Central memory CD8-positive, alpha-beta T cell (primary cell): ENCODE data around the gene BMP2.
A peak's percentile ranks its signal among the peaks of the same experiment; 100 is the strongest.

Experiments
- ATAC-seq: fragments of 150-1000 bp; cut with Tn5 transposase; replicated peaks from 2 replicates; pipeline ENCODE4 v1.10.0; 2022; ENCODE audit warnings: mild to moderate bottlenecking, moderate FRiP score, moderate number of reproducible peaks; ENCODE audit not compliant: poor library complexity, severe bottlenecking; ENCODE audit errors: extremely low read depth
- DNase-seq, 2 donors: peaks; one replicate each; pipeline ENCODE4 v3.0.0; 2021; ENCODE audit warnings: low spot score in 2 of 2
- H3K27ac Mint-ChIP-seq: one replicate; pipeline ENCODE4 v1.8.0; 2022; ENCODE audit warnings: low read depth, mild to moderate bottlenecking, moderate library complexity, mixed read lengths
- H3K27me3 Mint-ChIP-seq: one replicate; pipeline ENCODE4 v1.8.0; 2022; ENCODE audit warnings: mixed read lengths
- H3K36me3 Mint-ChIP-seq: one replicate; pipeline ENCODE4 v1.8.0; 2022; ENCODE audit warnings: mild to moderate bottlenecking, moderate library complexity, mixed read lengths; ENCODE audit not compliant: insufficient read depth
- H3K4me1 Mint-ChIP-seq: one replicate; pipeline ENCODE4 v1.8.0; 2022; ENCODE audit warnings: mixed read lengths
- H3K4me3 Mint-ChIP-seq: one replicate; pipeline ENCODE4 v1.8.0; 2022; ENCODE audit warnings: mild to moderate bottlenecking, moderate library complexity, mixed read lengths
- H3K9me3 Mint-ChIP-seq: one replicate; pipeline ENCODE4 v1.8.0; 2022; ENCODE audit warnings: mixed read lengths

The BMP2 gene

DNA sequence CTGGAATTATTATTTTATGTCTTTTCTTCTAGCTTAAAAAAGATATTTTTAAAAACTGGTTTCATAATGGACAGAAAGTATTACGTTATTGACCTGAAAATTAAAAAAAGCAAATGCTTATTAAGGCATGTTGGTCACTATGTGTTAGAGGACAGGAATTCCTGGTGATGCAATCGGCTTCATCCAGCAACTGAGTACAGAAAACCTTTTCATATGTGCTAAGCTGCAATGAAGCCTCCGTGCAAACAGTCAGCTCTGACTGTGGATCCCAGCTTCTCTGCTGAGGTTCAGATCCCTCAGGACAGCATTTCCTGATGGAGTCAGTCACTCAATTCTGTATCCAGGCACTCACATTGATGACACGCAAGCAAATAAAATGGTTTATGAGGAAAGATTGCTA, 22.7 kb upstream of the BMP2 start:
- no peak overlapping the region for H3K4me3 Mint-ChIP-seq
- H3K36me3 Mint-ChIP-seq, result peaks cover 3% of the 10 kb centered on the region
- no peak for ATAC-seq

DNA sequence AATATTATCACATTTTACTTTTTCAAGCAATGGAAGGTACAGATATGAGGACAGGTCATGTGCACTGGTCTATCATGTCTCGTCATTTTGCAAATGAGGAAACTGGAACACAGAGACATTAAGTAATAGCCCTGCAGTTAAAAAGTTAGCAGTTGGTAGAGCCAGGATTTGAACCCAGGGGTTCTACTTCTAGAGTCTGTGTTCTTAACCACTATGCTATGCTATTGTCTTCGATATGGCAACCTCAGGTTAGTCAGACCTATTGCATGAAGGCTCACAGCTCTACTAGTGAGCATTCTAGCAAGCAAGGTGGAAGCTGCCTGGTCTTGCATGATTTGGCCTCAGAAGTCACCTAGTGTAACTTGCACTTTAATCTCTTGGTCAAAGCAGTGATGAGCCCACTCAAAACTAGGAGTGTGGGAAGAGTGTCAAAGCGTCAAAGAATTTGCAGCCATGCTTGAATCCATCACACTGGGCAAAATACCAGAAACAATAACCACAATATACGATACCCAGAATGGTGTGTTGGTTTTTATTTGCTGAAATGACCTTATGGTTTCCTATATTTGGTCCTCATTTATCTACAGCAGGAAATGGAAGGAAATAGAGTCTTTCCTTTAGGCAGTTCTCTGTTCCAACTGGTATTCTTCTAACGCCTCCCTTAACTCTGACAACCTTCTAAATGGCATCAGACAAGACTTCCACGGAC, 20.4 kb upstream of the BMP2 start:
- Mint-ChIP-seq H3K4me3 (no peak overlapping the region), H3K9me3 (no peaks in the 10 kb centered on the region), H3K27me3 (no peaks in the 10 kb centered on the region), H3K4me1 (no peaks in the 10 kb centered on the region), H3K36me3 (no peaks in the 10 kb centered on the region), H3K27ac (no peak overlapping the region)
- no peak for DNase-seq
- ATAC-seq, result no peak

More for the DNA sequence above, 22.7 kb upstream of the BMP2 start:
- Mint-ChIP-seq H3K4me1 (no peaks in the 10 kb centered on the region), H3K9me3 (peaks cover 7% of the 10 kb centered on the region), H3K27me3 (no peaks in the 10 kb centered on the region), H3K27ac (no peak overlapping the region)
- no peak for DNase-seq

DNA sequence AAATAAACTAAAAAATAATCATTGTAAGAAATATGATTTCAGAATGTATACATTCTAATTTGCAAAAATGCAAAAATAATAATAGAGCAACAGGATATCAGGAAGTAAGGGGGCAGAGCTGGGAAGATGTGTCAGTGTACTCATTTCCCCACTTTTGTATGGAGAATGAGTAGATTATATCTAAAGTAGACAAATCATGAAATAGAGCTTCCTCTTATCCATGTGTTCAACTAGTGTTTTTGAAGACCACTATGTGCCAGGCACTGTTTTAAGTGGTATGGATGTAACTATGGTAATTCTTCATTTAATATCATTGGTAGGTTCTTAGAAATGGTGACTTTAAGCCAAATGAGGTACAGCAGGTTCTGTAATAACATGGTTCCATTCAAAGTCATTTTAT, 17.0 kb upstream of the BMP2 start:
- H3K9me3 Mint-ChIP-seq, result peaks cover 11% of the 10 kb centered on the region
- no peaks in the 10 kb centered on the region for H3K4me1 Mint-ChIP-seq
- H3K27me3 Mint-ChIP-seq, result no peaks in the 10 kb centered on the region

DNA sequence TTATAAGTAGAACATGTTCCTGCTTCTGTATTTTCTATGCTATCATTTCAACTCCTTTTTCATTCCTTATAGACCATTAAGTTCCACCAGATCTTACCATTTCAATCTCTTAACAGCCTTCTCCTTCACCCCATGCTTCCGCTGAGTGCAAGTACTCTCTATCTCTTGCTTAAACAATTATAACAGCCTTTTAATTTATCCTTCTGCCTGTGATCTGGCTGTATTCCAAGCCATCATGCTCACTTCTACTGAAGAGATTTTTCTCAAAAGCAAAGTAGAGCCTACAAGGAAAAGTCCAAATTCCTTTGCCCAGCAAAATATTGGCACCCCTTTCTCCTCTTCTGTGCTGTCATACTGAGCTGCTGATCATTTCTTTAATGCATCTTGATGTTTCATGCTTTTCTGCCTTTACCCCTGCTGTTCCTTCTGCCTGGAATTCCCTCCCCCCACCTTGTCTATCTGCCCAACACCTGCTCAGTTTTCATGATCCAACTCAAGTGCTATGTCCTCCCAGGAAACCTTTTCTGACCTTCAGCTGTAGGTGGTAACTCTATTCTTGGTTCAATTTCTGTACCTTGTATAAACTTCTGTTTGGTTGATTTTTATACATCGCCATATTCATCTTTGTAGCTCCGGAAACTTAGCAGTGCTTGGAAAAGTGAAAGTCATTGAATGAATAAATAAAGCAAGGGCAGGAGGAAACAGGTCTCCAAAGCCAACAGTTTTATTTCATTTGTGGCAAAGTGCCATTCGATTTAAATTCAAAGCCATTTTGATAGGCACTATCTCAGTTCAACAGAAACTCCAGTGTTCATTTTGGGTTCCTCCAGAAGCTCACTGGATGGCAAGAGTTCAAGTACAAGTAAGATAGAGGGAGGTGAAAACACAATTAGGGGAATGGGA, 10.5 kb upstream of the BMP2 start:
- peaks cover 25% of the 10 kb centered on the region for H3K9me3 Mint-ChIP-seq
- no peaks in the 10 kb centered on the region for H3K36me3 Mint-ChIP-seq
- H3K27ac Mint-ChIP-seq, result no peak overlapping the region
- no peak for DNase-seq
- H3K27me3 Mint-ChIP-seq, result no peaks in the 10 kb centered on the region
- ATAC-seq, result no peak
- no peak overlapping the region for H3K4me3 Mint-ChIP-seq
- H3K4me1 Mint-ChIP-seq, result no peaks in the 10 kb centered on the region

More for the DNA sequence above, 17.0 kb upstream of the BMP2 start:
- ATAC-seq (no peak), DNase-seq (no peak)
- Mint-ChIP-seq H3K4me3 (no peak overlapping the region), H3K36me3 (no peaks in the 10 kb centered on the region), H3K27ac (no peak overlapping the region)

DNA sequence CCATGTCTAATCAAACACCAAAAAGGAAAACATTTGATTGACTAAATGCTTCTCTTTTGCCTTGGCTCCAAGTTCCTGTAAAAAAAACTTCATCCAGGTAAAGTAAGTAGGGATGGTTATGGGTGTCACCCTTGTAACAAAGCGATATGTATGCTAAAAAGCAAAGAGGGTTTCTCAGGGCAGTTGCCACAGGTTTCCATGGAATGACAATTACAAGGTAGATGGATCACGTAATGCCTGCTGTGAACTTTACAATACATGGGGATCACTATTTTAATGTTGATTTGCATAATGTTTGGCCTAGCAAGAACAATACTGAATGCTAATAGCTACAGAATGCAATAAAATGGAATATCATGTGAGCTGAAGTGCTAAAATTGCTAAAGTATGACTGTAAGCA, 2.9 kb upstream of the BMP2 start:
- DNase-seq (no peak), ATAC-seq (no peak)
- peaks cover 2% of the 10 kb centered on the region for H3K36me3 Mint-ChIP-seq
- H3K27ac Mint-ChIP-seq, result no peak overlapping the region
- no peaks in the 10 kb centered on the region for H3K4me1 Mint-ChIP-seq
- H3K27me3 Mint-ChIP-seq, result peaks cover 8% of the 10 kb centered on the region
- H3K4me3 Mint-ChIP-seq, result no peak overlapping the region
- H3K9me3 Mint-ChIP-seq, result no peaks in the 10 kb centered on the region

DNA sequence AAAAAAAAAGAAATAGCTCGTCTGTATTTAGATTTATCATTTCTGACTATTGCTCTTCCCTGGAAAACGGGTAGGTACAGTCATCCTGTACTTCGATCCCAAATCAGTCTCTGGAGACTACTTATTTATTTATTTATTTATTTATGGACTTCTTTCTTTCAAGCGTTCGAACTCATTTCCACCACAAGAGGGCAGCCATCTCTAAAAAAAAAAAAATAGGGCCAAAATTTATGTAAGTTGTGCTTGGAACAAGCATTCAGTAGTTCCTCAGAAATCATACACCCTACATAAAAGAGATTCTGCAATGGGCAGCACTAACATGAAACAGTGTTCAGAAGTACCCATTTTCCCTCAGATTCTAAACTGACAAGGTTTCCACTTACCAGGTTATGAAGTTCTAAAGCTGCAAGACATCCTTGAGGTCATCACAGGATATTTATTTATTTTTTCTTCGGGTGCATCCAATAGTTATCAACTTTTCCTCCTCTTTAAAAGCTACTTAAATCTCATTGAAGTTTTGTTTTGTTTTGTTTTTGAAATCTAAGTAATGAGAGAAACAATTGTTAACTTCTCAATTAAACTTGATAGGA, 1.9 kb upstream of the BMP2 start:
- Mint-ChIP-seq H3K4me3 (no peak overlapping the region), H3K4me1 (no peaks in the 10 kb centered on the region), H3K27me3 (peaks cover 16% of the 10 kb centered on the region), H3K9me3 (no peaks in the 10 kb centered on the region), H3K27ac (no peak overlapping the region), H3K36me3 (peaks cover 2% of the 10 kb centered on the region)
- ATAC-seq (no peak), DNase-seq (no peak)

DNA sequence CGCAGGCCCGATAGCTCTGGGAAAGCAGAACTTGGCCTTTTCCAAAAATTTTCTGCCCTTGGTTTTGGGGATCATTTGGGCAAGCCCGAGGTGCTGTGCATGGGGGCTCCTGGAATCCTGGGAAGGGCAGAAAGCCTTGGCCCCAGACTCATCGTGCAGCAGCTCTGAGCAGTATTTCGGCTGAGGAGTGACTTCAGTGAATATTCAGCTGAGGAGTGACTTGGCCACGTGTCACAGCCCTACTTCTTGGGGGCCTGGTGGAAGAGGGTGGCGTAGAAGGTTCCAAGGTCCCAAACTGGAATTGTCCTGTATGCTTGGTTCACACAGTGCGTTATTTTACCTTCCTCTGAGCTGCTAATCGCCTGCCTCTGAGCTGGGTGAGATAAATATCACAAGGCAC, 1.1 kb upstream of the BMP2 start:
- DNase-seq (no peak), ATAC-seq (no peak)
- no peaks in the 10 kb centered on the region for H3K9me3 Mint-ChIP-seq
- H3K36me3 Mint-ChIP-seq, result peaks cover 2% of the 10 kb centered on the region
- H3K27ac Mint-ChIP-seq, result no peak overlapping the region
- no peak overlapping the region for H3K4me3 Mint-ChIP-seq
- H3K4me1 Mint-ChIP-seq, result no peaks in the 10 kb centered on the region
- H3K27me3 Mint-ChIP-seq, result peaks cover 24% of the 10 kb centered on the region

DNA sequence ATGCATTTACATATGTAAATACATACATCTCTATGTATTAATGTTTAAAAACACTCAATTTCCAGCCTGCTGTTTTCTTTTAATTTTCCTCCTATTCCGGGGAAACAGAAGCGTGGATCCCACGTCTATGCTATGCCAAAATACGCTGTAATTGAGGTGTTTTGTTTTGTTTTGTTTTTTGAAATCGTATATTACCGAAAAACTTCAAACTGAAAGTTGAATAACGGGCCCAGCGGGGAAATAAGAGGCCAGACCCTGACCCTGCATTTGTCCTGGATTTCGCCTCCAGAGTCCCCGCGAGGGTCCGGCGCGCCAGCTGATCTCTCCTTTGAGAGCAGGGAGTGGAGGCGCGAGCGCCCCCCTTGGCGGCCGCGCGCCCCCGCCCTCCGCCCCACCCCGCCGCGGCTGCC, 355 bp upstream of the BMP2 start:
- ATAC-seq, result no peak
- no peaks in the 10 kb centered on the region for H3K9me3 Mint-ChIP-seq
- H3K27me3 Mint-ChIP-seq, result peaks cover 24% of the 10 kb centered on the region
- peaks cover 2% of the 10 kb centered on the region for H3K36me3 Mint-ChIP-seq
- no peaks in the 10 kb centered on the region for H3K4me1 Mint-ChIP-seq
- DNase-seq, result no peak
- no peak overlapping the region for H3K4me3 Mint-ChIP-seq
- no peak overlapping the region for H3K27ac Mint-ChIP-seq

DNA sequence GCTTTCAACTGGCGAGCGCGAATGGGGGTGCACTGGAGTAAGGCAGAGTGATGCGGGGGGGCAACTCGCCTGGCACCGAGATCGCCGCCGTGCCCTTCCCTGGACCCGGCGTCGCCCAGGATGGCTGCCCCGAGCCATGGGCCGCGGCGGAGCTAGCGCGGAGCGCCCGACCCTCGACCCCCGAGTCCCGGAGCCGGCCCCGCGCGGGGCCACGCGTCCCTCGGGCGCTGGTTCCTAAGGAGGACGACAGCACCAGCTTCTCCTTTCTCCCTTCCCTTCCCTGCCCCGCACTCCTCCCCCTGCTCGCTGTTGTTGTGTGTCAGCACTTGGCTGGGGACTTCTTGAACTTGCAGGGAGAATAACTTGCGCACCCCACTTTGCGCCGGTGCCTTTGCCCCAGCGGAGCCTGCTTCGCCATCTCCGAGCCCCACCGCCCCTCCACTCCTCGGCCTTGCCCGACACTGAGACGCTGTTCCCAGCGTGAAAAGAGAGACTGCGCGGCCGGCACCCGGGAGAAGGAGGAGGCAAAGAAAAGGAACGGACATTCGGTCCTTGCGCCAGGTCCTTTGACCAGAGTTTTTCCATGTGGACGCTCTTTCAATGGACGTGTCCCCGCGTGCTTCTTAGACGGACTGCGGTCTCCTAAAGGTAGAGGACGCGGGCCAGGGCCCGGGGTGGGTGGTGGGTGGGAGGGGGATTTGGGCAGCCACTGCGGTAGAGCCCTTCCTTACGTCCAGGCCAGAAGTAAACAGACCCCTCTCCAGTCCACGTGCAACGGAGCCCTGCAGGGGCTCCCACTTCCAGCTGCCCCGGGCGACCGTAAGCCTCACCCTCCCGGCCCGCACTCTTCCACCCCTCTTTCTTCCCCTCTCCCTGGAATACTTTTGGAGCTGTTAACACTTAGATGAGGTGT, 998 bp downstream of the BMP2 start:
- H3K27ac Mint-ChIP-seq, result no peak overlapping the region
- H3K27me3 Mint-ChIP-seq, result peaks cover 24% of the 10 kb centered on the region
- H3K4me3 Mint-ChIP-seq, result peak overlapping the region; percentile 27
- no peaks in the 10 kb centered on the region for H3K9me3 Mint-ChIP-seq
- H3K4me1 Mint-ChIP-seq, result no peaks in the 10 kb centered on the region
- DNase-seq, result no peak
- no peak for ATAC-seq
- peaks cover 2% of the 10 kb centered on the region for H3K36me3 Mint-ChIP-seq

DNA sequence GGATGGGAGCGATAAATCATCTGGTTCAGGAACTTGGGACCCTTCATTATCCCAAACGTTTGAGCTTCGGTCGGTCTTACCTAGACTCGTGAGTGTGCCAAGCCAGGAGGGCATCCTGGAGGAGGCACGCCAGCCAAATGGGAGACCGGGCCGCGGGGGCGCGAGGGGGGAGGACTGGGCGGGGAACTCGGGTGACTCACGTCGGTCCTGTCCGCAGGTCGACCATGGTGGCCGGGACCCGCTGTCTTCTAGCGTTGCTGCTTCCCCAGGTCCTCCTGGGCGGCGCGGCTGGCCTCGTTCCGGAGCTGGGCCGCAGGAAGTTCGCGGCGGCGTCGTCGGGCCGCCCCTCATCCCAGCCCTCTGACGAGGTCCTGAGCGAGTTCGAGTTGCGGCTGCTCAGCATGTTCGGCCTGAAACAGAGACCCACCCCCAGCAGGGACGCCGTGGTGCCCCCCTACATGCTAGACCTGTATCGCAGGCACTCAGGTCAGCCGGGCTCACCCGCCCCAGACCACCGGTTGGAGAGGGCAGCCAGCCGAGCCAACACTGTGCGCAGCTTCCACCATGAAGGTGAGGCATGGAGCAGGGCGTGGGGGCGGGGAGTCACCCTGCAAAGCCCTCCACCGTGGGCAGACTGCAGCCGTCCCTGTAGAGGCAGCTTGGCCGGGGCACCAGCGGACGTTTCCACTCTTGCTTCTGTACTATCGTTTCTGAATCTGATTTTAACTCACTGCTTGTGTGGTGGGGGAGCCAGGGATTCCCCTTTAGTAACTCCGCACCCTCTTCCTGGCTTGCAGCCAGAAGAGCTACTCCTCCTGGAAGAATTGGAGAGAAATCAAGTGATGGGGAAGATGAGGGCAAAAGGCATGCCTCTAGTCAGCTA, 2.7 kb downstream of the BMP2 start:
- Mint-ChIP-seq H3K36me3 (peaks cover 2% of the 10 kb centered on the region), H3K27me3 (peaks cover 24% of the 10 kb centered on the region), H3K4me1 (no peaks in the 10 kb centered on the region), H3K4me3 (no peak overlapping the region), H3K27ac (no peak overlapping the region), H3K9me3 (no peaks in the 10 kb centered on the region)
- ATAC-seq, result no peak
- no peak for DNase-seq

DNA sequence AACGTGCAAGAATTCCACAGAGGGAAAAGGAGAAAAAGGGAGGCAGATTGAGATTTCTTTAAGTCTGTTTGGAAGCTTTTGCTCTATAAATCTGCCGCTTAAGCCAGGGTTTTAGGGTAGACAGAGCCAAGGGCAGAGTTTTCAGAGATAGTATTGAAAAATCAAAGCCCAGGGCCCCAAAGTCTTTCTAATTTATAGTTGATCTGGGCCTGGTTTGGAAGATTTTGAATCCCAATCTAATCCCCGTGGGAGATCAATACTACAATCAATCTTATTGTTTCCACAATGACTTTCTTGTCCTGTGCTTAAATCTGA, 3.3 kb downstream of the BMP2 start:
- no peaks in the 10 kb centered on the region for H3K9me3 Mint-ChIP-seq
- ATAC-seq (no peak), DNase-seq (no peak)
- no peak overlapping the region for H3K4me3 Mint-ChIP-seq
- H3K27ac Mint-ChIP-seq, result no peak overlapping the region
- H3K36me3 Mint-ChIP-seq, result peaks cover 2% of the 10 kb centered on the region
- no peaks in the 10 kb centered on the region for H3K4me1 Mint-ChIP-seq
- peaks cover 24% of the 10 kb centered on the region for H3K27me3 Mint-ChIP-seq
